Neural crest cell (in vitro differentiated cells): ENCODE results near the gene ANXA6. TPM values are rescaled to one million over a fixed set of nuclear protein-coding genes. Genes with fewer than 3 reads are reported as not detected.

ENCODE experiments used
- DNase-seq: peaks from one replicate; pipeline ENCODE4 v3.0.0; 2021; ENCODE audit warnings: low read depth, mixed read lengths, low spot score
- H3K27ac Mint-ChIP-seq: one replicate; pipeline ENCODE4 v1.8.0; 2021; ENCODE audit warnings: mild to moderate bottlenecking, mixed read lengths; ENCODE audit not compliant: unreplicated experiment
- H3K27me3 Mint-ChIP-seq: 2 replicates; pipeline ENCODE4 v1.8.0; 2021; ENCODE audit warnings: low read depth, mild to moderate bottlenecking, mixed read lengths
- H3K36me3 Mint-ChIP-seq: 2 replicates; pipeline ENCODE4 v1.8.0; 2021; ENCODE audit warnings: low read depth, mild to moderate bottlenecking, mixed read lengths
- H3K4me1 Mint-ChIP-seq: 2 replicates; pipeline ENCODE4 v1.8.0; 2021; ENCODE audit warnings: mixed read lengths
- H3K4me3 Mint-ChIP-seq: one replicate; pipeline ENCODE4 v1.8.0; 2021; ENCODE audit warnings: mild to moderate bottlenecking, mixed read lengths
- H3K9me3 Mint-ChIP-seq: 2 replicates; pipeline ENCODE4 v1.8.0; 2021; ENCODE audit warnings: mixed read lengths
- CTCF ChIP-seq: fragments of 200-600 bp; sonication (generic); conservative IDR thresholded peaks from 2 replicates; pipeline ENCODE4 v1.5.0; 2021; ENCODE audit warnings: antibody characterized with exemption, mild to moderate bottlenecking
- total RNA-seq: library from RNA; stranded (reverse); gene quantifications from 2 replicates; pipeline ENCODE4 v1.2.1, GENCODE V29; 2021

ANXA6 gene
- total RNA-seq, 1 donor from 2014 or later, result 151 TPM

- Mint-ChIP-seq H3K4me3 (peak overlapping the region; percentile 38), H3K27me3 (no peaks in the 10 kb centered on the region), H3K4me1 (peaks cover 62% of the 10 kb centered on the region), H3K27ac (peak overlapping the region; percentile 54), H3K36me3 (peaks cover 6% of the 10 kb centered on the region), H3K9me3 (no peaks in the 10 kb centered on the region)
- peak; percentile 16 for DNase-seq
- TF ChIP-seq CTCF, result no peak
Observed at GRCh38 chr5:151150471-151151262, 6.9 kb downstream of the ANXA6 start.

- Mint-ChIP-seq H3K9me3 (no peaks in the 10 kb centered on the region), H3K4me1 (peaks cover 47% of the 10 kb centered on the region), H3K27me3 (no peaks in the 10 kb centered on the region), H3K27ac (no peak overlapping the region), H3K36me3 (peaks cover 6% of the 10 kb centered on the region), H3K4me3 (no peak overlapping the region)
- TF ChIP-seq CTCF, result no peak
- no peak for DNase-seq
Observed at GRCh38 chr5:151148583-151148982, 9.0 kb downstream of the ANXA6 start.

- Mint-ChIP-seq H3K27ac (no peak overlapping the region), H3K9me3 (no peaks in the 10 kb centered on the region), H3K36me3 (peaks cover 6% of the 10 kb centered on the region), H3K27me3 (no peaks in the 10 kb centered on the region), H3K4me1 (peaks cover 36% of the 10 kb centered on the region), H3K4me3 (no peak overlapping the region)
- TF ChIP-seq CTCF, result no peak
- no peak for DNase-seq
Observed at GRCh38 chr5:151147033-151147432, 10.5 kb downstream of the ANXA6 start.

GRCh38 chr5:151146061-151146460 is 11.5 kb downstream of the ANXA6 start:
- peaks cover 26% of the 10 kb centered on the region for H3K4me1 Mint-ChIP-seq
- no peak for DNase-seq
- no peak for TF ChIP-seq CTCF
- no peaks in the 10 kb centered on the region for H3K27me3 Mint-ChIP-seq
- peaks cover 6% of the 10 kb centered on the region for H3K36me3 Mint-ChIP-seq
- no peaks in the 10 kb centered on the region for H3K9me3 Mint-ChIP-seq
- peak overlapping the region; percentile 65 for H3K27ac Mint-ChIP-seq
- H3K4me3 Mint-ChIP-seq, result no peak overlapping the region

- Mint-ChIP-seq H3K36me3 (peaks cover 6% of the 10 kb centered on the region), H3K27ac (no peak overlapping the region), H3K4me3 (no peak overlapping the region), H3K27me3 (no peaks in the 10 kb centered on the region), H3K9me3 (no peaks in the 10 kb centered on the region), H3K4me1 (peaks cover 15% of the 10 kb centered on the region)
- no peak for TF ChIP-seq CTCF
- DNase-seq, result no peak
Observed at GRCh38 chr5:151144922-151145321, 12.7 kb downstream of the ANXA6 start.
